HK-2 (cell line): ENCODE measurements around the gene ZNF425.
"Not testable (repeated sequence)": the region's sequence is repeated elsewhere in the genome, so short reads cannot be mapped to it uniquely, and the experiment has no call there.

Experiments
- DNase-seq: peaks from one replicate; pipeline ENCODE4 v3.0.0-alpha.2; 2018; ENCODE audit not compliant: unreplicated experiment

ZNF425 gene

DNA sequence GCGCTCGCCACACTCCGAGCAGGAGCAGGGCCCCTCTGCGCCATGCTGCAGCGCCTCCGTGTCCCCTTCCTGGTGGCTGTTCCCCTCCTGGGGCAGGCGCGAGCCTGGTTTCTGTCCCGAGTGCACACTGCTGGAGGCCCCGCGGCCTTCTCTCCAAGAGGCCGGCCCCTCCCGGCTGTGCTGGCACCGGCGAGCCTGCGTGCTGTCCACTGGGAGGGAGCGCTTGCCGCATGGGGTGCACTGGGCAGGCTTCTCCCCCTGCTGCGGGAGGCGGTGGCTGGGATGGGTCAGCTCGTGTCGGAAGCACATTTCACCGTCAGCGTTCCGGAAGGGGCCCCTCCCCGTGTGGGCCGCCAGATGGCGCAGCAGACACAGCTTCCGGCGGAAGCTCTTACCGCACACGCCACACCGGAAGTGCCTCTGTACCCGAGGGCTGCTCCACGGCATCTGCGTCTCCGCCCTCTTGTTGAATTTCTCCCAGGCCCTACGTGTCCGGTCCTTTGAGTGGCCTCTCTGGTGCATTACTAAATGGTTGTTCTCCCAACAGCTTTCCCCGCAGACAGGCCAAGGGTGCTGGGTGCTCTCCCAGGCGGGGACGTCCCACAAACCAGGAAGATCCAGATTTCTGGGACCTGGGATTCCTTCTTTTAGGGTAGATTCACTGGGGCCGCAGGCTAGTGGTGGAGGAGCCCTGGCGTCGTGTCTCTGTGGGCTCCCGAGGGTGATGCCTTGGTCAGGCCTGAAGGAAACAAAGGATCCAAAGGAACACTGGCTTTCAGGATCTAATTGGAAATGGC is 54.3 kb downstream of the ZNF425 start:
- DNase-seq: no peak

DNA sequence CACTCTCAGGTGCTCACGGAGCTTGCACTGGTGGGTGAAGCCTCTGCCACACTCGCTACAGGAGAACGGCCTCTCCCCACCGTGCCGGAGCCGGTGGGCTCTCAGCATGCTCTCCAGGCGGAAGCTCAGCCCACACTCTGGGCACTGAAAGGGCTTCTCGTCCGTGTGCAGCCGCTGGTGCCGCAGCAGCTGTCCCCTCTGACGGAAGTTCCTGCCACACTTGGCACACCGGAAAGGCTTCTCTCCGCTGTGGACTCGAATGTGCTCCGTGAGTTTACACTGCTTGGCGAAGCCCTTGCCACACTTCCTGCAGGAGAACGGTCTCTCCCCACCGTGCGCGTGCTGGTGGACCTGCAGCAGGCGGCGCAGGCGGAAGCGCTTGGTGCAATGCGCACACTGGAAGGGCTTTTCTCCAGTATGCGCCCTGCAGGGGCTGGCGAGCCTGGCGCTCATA is 54.9 kb downstream of the ZNF425 start:
- DNase-seq: no peak

DNA sequence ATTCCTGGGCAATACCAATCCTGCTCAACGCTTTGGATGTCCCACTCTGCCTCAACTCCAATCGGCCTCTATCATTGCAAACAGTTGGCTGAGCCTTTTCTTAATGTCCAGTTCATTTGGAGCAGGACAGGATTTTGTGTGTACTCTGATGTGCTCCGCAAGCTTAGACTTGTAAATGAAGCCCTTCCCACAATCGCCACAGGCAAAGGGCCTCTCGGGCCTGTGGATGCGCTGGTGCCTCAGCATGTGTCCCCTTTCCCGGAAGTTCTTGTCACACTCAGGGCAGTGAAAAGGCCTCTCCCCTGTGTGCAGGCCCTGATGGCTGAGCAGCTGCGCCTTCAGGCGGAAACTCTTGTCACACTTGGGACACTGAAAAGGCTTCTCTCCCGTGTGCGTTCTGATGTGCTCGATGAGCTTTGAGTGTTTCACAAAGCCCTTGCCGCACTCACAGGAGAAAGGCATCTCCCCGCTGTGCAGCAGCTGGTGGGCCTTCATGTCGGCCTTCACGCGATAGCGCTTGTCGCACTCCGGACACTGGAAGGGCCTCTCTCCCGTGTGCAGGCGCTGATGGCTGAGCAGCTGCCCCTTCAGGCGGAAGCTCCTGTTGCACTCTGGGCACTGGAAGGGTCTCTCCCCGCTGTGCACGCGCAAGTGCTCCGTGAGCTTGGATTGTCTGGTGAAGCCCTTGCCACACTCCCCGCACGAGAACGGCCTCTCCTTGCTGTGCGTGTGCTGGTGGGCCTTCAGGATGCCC is 55.6 kb downstream of the ZNF425 start:
- no peak for DNase-seq

DNA sequence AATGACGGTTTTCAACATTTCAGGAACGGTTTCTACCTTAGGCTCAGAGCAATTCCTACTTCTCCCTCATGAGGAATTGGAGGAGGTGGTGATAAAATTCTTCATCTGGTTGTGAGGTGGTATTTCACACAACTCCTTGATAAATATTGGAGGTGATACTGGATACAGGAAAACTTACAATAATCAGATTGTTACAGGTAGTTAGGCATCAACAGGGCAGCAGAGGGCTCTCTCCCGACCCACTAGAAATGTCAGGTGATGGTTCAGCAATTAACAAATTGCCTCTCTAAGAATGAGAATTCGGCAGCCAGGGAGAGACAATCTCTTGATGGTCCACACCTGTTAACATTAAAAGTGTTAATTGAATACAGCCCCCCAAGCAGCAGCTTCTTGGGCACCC is 58.3 kb downstream of the ZNF425 start:
- DNase-seq: no peak

DNA sequence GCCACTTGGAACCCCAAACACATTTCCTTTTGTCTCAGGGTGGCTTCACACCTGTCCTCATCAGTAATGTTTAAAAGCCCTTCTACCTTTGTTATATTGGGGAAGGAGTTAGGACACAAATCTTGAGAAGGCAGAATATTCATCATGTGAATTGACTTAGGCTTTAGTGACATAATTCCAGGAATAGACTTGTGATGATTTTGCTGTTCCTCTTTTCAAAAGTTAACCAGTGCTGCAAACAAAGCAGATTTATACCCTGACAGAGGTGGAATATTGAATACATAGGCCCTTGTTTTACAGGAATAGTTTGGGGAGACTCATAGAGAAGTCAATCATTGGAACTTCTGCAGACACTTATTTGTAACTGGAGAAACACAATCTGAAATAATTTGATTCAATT is 62.6 kb downstream of the ZNF425 start:
- no peak for DNase-seq

DNA sequence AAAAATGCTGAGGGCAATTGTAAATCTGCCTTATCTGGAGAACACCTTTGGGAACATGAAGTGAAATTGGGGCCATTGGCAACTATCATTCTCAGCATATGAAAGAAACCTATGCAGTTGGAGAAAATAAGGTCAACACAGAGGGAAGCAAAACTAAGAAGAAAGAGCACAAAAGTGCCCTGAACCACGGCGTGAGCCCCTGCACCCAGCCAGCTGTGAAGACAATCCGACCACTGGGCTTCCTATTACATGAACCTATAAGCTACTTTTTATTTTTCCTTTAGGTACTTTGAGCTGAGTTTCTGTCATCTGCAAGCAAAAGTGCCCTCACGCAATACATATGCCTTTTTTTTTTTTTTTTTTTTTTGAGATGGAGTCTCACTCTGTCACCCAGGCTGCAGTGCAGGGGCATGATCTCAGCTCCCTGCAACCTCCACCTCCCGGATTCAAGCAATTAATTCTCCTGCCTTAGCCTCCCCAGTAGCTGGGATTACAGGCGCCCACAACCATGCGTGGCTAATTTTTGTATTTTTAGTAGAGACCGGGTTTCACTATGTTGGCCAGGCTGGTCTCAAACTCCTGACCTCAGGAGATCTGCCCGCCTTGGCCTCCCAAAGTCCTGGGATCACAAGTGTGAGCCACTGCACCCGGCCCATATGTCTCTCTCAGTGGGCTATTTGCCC is 63.8 kb downstream of the ZNF425 start:
- DNase-seq: not testable (repeated sequence)

DNA sequence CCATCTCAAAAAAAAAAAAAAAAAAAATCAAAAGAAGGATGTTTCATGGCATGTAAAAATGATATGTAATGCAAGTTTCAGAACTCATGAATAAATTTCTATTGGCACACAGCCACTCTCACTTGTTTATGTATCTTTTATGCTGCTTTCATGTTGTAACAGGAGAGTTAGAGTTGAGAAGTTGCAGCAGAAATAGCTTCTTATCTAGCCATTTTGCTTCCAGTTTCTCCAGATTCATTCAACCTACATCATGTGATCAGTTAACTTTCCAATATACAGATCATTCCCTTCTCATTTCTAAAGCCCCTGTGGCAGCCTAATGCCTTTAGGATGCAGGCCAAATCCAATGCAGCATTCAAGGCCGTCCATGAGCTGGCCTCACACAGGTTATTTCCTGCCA is 66.0 kb downstream of the ZNF425 start:
- no peak for DNase-seq

DNA sequence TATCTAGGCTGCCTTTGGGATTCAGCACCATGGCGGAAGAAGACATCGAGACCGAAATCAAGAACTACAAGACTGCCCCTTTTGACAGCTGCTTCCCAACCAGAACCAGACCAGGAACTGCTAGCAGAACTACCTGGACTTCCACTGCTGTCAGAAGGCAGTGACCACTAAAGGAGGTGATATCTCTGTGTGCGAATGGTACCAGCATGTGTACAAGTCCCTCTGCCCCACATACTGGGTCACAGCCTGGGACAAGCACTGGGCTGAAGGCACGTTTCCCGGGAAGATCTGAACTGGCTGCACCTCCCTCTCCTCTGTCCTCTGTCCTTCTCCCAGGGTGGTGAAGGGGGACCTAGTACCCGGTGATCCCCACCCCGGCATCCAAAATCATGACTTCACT is 72.2 kb downstream of the ZNF425 start:
- no peak for DNase-seq

DNA sequence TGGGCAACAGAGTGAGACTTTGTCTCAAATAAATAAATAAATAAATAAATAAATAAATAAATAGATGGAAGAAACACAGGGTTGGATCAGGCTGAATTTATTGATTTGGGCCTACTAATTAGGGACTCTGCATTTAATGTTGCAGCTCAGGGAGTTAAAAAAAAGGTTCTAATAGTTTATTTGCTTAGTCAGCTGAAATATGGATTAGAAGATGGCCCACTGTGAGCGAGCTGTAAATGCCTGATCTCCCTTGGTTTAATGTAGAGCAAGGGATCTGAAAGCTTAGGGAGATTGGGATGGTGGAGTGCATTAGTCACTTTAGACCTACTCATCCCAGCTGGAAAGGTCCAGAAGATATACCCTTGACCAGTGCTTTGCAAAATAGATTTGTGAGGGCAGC is 72.7 kb downstream of the ZNF425 start:
- no peak for DNase-seq
